HK-2 (cell line): ENCODE measurements around the gene CYP3A7.
"Not testable (repeated sequence)": the region's sequence is repeated elsewhere in the genome, so short reads cannot be mapped to it uniquely, and the experiment has no call there.

ENCODE experiments used
- DNase-seq: peaks from one replicate; pipeline ENCODE4 v3.0.0-alpha.2; 2018; ENCODE audit not compliant: unreplicated experiment

CYP3A7 gene

GRCh38 chr7:99707096-99707495 is 27.9 kb downstream of the CYP3A7 start:
- no peak for DNase-seq

- DNase-seq = no peak
Observed at GRCh38 chr7:99699946-99700345, 35.0 kb downstream of the CYP3A7 start.

GRCh38 chr7:99698867-99699730 is 35.9 kb downstream of the CYP3A7 start:
- not testable (repeated sequence) for DNase-seq

GRCh38 chr7:99694912-99695304 is 40.1 kb downstream of the CYP3A7 start:
- DNase-seq = no peak

- DNase-seq = no peak
Observed at GRCh38 chr7:99694201-99694911, 40.6 kb downstream of the CYP3A7 start.

- DNase-seq = no peak
Observed at GRCh38 chr7:99693427-99694200, 41.4 kb downstream of the CYP3A7 start.

- no peak for DNase-seq
Observed at GRCh38 chr7:99693100-99693426, 41.9 kb downstream of the CYP3A7 start.

- not testable (repeated sequence) for DNase-seq
Observed at GRCh38 chr7:99692563-99692962, 42.4 kb downstream of the CYP3A7 start.

- not testable (repeated sequence) for DNase-seq
Observed at GRCh38 chr7:99691658-99692057, 43.3 kb downstream of the CYP3A7 start.

GRCh38 chr7:99690918-99691317 is 44.1 kb downstream of the CYP3A7 start:
- not testable (repeated sequence) for DNase-seq

GRCh38 chr7:99685871-99686608 is 49.0 kb downstream of the CYP3A7 start:
- DNase-seq = not testable (repeated sequence)

- DNase-seq = no peak
Observed at GRCh38 chr7:99685129-99685758, 49.8 kb downstream of the CYP3A7 start.

GRCh38 chr7:99679400-99680191 is 55.4 kb downstream of the CYP3A7 start, which contains the start of gene CYP3A5:
TSS of gene CYP3A5 (minus strand) at chr7:99679996. CDS start at chr7:99679896, 100 bp downstream.
- DNase-seq = no peak

GRCh38 chr7:99679032-99679399 is 56.0 kb downstream of the CYP3A7 start:
- DNase-seq = peak; percentile 58

- DNase-seq = no peak
Observed at GRCh38 chr7:99677648-99678045, 57.3 kb downstream of the CYP3A7 start.

GRCh38 chr7:99677013-99677647 is 57.9 kb downstream of the CYP3A7 start:
- DNase-seq = no peak

GRCh38 chr7:99674995-99675742 is 59.8 kb downstream of the CYP3A7 start:
- no peak for DNase-seq

- DNase-seq = no peak
Observed at GRCh38 chr7:99672573-99672972, 62.4 kb downstream of the CYP3A7 start.

- no peak for DNase-seq
Observed at GRCh38 chr7:99669782-99670181, 65.2 kb downstream of the CYP3A7 start.
